Tibial nerve (tissue), 3 donors: Measurements from ENCODE around the gene EPHB3.

Experiments used
- POLR2A ChIP-seq, 2 donors: fragments of 450-650 bp; IDR thresholded peaks; one replicate each; pipeline ENCODE4 v1.6.1; 2017; ENCODE audit warnings: antibody characterized with exemption in 2 of 2, mild to moderate bottlenecking in 2 of 2, moderate library complexity in 2 of 2
- TF ChIP-seq, protein P1 (sequence below), 5 experiments: fragments of 200-600 bp in 3 of 5; fragments of 450-650 bp in 2 of 5; sonication (generic) in 3 of 5; IDR thresholded peaks; one replicate each; pipeline ENCODE4 v1.5.1; 2016 to 2019; ENCODE audit warnings: antibody characterized with exemption in 5 of 5, mild to moderate bottlenecking in 3 of 5, moderate library complexity in 2 of 5

DNA sequence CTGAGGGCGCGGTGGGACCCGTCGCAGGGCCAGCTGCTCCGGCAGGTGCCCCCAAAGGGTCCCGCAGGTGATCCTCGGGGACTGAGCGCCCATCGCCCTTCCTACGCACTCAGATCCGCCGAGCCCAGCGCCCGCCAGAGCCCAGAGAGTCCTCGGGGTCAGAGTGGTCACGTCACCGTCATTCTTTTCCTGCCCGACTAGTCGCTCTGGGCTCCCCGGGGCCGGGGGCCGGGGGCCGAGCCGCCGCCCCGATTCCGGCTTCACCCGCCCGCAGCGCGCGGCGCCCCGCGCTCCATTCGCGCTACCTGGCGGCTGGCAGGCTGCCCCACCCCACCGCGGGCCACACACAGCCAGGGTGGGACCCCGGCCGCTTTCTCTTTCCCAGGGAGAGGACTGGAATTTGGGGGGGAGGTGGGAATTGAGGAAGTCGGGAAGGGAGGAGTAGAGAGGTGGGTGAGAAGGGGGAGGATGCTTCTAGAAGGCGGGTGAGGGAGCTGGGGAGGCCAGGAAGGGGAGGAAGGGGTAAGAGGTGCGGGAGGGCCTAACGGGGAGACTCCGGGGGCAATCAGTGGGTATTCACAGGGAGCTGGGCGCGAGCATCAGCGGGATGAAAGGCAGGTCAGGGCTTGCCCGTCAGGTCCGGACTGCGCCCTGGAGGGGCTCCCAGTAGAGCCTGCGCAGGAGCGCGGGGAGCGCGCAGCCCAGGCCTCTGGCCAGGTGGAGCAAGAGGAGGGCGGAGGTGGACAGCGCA lies 36.1 kb upstream of the EPHB3 start:
- TF ChIP-seq, protein P1, sequence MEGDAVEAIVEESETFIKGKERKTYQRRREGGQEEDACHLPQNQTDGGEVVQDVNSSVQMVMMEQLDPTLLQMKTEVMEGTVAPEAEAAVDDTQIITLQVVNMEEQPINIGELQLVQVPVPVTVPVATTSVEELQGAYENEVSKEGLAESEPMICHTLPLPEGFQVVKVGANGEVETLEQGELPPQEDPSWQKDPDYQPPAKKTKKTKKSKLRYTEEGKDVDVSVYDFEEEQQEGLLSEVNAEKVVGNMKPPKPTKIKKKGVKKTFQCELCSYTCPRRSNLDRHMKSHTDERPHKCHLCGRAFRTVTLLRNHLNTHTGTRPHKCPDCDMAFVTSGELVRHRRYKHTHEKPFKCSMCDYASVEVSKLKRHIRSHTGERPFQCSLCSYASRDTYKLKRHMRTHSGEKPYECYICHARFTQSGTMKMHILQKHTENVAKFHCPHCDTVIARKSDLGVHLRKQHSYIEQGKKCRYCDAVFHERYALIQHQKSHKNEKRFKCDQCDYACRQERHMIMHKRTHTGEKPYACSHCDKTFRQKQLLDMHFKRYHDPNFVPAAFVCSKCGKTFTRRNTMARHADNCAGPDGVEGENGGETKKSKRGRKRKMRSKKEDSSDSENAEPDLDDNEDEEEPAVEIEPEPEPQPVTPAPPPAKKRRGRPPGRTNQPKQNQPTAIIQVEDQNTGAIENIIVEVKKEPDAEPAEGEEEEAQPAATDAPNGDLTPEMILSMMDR (IDR thresholded peaks at IDR 0.05), result no peak
- no peak for TF ChIP-seq POLR2A (IDR thresholded peaks at IDR 0.05)
